ENCODE results near the gene SYNJ2. TPM values are rescaled to one million over a fixed set of nuclear protein-coding genes. Genes with fewer than 3 reads are reported as not detected.
"Not testable (repeated sequence)": the region's sequence is repeated elsewhere in the genome, so short reads cannot be mapped to it uniquely, and the experiment has no call there.

SYNJ2 gene
- total RNA-seq, 1 donor from 2014 or later: 14.2 TPM

DNA sequence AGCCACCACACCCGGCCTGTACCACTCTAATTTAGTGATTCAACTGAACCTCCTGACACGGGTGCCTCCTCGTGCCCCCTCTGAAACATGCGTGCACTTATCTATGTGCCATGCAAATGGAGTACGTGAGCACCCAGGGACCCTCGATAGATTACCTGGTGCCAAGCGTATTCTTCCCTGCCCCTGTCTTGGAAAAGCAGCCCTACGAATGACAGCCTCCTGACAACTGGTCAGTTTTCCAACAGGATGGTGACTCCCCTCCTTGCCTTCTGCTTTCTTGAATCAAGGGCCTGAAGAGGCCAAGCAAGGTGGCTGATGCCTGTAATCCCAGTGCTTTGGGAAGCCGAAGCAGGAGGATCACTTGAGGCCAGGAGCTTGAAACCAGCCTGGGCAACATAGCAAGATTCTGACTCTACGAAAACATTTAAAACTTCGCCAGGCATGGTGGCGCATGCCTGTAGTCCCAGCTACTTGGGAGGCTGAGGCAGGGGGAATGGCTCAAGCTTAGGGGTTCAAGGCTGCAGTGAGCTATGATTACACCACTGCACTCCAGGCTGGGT, 25.4 kb upstream of the SYNJ2 start:
- DNase-seq (ENCODE audit: low read depth): no peak

DNA sequence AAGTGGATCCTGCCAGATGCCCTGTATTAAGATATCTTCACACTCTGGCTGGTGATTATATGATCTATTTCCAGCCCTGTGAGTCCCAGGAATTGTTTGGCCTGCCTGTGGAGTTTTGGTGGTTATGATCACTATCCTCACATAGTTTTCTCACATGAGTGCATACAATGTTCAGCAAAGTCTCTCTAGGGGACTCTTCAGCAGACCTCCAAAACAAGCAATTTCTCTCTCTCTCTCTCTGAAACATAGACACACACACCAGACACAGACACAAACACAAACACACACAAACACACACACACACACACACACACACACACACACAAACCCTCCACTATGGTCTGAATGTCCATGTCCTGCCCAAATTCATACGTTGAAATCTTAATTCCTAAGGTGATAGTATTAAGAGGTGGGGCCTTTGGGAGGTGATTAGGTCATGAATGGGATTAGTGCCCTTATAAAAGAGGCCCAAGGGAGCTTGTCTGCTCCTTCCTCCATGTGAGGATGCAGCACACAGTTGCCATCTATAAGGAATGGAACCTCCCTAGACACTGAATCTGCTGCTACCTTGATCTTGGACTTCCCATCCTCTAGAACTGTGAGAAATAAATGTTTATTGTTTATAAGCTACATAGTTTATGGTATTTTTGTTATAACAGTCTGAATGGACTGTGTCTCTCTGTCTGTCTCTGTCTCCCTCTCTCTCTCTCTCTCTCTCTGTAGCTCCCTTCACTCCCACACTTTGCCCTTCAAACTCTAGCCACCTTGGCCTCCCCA, 22.0 kb upstream of the SYNJ2 start:
- DNase-seq (ENCODE audit: low read depth): peak; percentile 38

DNA sequence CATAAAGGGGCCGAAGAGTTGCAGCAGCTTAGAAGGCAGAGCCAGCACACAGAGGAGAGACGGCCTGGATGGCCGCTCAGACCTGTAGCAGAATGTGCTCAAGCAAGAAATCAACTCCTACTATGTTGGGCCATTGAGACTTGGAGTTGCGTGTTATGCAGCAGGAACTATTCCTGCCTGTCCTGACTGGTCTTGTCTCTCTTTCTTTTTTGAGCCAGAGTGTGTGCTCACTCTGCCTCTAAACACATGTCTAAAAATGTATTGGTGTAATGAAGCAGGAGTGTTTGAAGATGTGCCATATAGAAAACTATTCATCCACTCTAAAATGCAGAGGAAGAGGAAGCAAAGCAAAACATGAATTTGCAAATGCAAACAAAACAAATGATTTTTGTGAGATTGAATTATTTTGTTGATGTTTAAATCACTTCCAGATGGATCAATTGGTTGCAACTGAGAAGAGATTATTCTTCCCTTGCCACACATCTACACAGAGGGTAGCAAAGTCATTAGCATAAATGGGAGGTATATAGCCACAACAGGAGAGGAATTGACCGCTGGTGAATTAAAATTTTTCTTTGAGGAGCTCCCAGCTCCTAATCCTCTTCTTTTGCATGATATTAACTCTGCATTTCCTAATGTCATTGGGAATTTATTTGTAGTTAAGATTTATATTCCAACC, 20.4 kb upstream of the SYNJ2 start:
- DNase-seq (ENCODE audit: low read depth): no peak

- DNase-seq (ENCODE audit: low read depth): no peak
Observed at GRCh38 chr6:157961832-157962575, 19.7 kb upstream of the SYNJ2 start.

- DNase-seq (ENCODE audit: low read depth): peak; percentile 54
Observed at GRCh38 chr6:157962601-157963302, 18.9 kb upstream of the SYNJ2 start.

- no peak for DNase-seq (ENCODE audit: low read depth)
Observed at GRCh38 chr6:157964100-157964499, 17.6 kb upstream of the SYNJ2 start.

DNA sequence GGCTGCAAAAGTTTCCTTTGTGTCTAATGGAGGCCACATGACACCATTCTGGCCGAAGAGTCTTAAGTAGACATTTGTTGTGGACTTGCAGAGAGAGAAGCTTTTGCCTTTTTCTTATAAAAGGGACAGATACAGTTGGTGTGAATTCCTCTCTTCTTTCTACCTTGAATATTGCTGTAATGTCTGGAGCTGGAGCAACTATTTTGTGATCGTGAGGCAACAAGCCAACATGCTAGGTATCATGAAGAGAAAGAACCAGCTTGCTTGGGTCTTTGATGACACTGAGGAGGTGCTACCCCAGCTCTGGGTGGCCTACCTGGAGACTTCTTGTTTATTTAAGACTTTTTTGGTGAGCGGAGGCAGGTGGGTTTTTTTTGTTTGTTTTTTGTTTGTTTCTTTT, 16.3 kb upstream of the SYNJ2 start:
- DNase-seq (ENCODE audit: low read depth): no peak

- no peak for DNase-seq (ENCODE audit: low read depth)
Observed at GRCh38 chr6:157966589-157966977, 15.1 kb upstream of the SYNJ2 start.

DNA sequence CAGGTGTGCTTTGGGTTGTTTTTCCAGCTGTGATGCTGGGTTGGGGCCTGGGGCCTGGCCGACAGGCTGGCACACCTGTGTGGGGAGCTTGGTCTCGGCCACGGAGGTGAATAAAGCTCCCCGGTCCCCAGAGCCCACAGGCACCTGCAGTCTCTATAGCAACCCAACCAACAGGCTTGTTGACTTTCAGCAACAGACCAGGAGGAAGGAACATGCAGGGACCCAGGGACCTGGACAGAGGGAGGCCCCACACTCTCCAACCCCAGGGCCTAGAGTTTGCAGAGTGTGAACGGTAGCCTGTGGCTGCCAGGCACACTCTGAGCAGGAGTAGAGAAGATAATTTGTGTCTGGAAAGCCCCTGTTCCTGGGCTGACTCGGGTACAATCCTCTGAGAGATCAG, 14.6 kb upstream of the SYNJ2 start:
- no peak for DNase-seq (ENCODE audit: low read depth)

GRCh38 chr6:157967486-157967885, 14.2 kb upstream of the SYNJ2 start:
- DNase-seq (ENCODE audit: low read depth): no peak

GRCh38 chr6:157972177-157972576, 9.5 kb upstream of the SYNJ2 start:
- not testable (repeated sequence) for DNase-seq (ENCODE audit: low read depth)

GRCh38 chr6:157974341-157974894, 7.2 kb upstream of the SYNJ2 start:
- no peak for DNase-seq (ENCODE audit: low read depth)

DNA sequence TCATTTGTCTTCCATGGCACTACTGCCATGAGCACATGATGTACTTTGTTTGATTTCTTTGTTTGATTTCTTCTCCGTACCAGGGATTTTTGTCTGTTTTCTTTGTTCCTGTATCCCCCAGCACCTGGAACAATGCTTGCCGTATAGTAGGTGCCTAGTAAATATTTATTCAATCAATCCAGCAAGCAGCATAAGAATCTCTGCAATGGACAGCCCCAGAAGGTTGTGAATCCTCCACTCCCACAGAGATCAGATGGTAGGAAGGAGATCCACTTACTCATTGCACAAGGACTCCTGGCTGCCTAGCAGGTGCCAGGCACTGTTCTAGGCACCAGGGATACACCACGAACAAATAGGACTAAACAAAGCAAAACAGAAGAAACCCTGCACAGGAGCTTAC, 6.7 kb upstream of the SYNJ2 start:
- no peak for DNase-seq (ENCODE audit: low read depth)

- DNase-seq (ENCODE audit: low read depth): no peak
Observed at GRCh38 chr6:157975456-157975855, 6.2 kb upstream of the SYNJ2 start.

- DNase-seq (ENCODE audit: low read depth): no peak
Observed at GRCh38 chr6:157976345-157977175, 5.1 kb upstream of the SYNJ2 start.

- DNase-seq (ENCODE audit: low read depth): no peak
Observed at GRCh38 chr6:157977176-157977804, 4.4 kb upstream of the SYNJ2 start.

- DNase-seq (ENCODE audit: low read depth): no peak
Observed at GRCh38 chr6:157978021-157978783, 3.5 kb upstream of the SYNJ2 start.

DNA sequence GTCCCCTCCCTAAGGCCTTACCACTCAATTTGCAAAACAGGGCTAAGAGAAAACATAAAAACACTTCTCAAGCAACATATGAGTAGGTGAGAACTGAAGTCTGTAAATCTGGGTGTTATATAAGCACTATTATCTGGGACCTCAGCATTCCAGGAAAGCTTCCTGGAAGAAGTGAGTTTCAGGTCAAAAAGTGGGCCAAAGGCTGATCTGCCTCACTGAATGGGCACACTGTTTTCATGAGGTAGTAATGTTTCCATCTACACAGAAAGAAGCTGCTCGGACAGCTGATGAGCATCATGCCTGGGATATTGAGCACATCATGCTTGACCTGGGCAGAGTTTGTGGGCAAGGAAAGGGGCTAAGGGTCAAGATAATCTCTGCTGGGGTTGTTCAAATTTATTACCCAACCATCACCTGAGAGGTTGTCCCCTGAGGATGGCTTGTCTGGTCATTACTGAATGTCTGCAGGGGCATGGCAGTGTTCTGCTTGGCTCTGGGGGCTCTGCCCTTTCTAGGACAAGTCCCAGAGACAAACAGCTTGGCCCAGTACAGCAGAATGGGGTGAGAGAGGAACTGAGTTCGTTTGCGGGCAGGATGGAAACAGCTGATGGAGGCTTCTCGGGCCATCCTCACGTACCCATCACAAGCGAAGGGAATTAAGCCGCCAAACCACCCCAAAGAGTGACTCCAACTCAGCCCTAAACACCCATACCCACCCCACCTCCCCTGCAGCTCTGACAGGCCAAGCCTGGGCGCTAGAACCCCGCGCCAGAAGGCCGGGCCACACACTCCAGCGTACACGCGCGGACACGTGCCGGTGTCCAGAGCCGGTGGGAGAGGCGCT, 1.2 kb upstream of the SYNJ2 start:
- no peak for DNase-seq (ENCODE audit: low read depth)

All from myocyte (in vitro differentiated cells).